SJSA1 (cell line): Measurements from ENCODE around the gene TNP2. TPM values are rescaled to one million over a fixed set of nuclear protein-coding genes. Genes with fewer than 3 reads are reported as not detected.
"Not testable (repeated sequence)": the region's sequence is repeated elsewhere in the genome, so short reads cannot be mapped to it uniquely, and the experiment has no call there.

Source experiments
- DNase-seq, 2 experiments: peaks; one replicate each; pipeline ENCODE4 v3.0.0-alpha.2; 2015 to 2020; ENCODE audit warnings: low spot score in 2 of 2, low read depth in 1 of 2
- H3K27ac ChIP-seq: fragments of 250-450 bp; sonication (Bioruptor Pico); 2 replicates; pipeline ENCODE4 v1.5.1; 2020; ENCODE audit warnings: mild to moderate bottlenecking, moderate library complexity
- H3K27me3 ChIP-seq: fragments of 250-450 bp; sonication (Bioruptor Pico); replicated peaks from 2 replicates; pipeline ENCODE4 v1.5.1; 2020; ENCODE audit warnings: mild to moderate bottlenecking, moderate library complexity
- H3K36me3 ChIP-seq: fragments of 250-450 bp; sonication (Bioruptor Pico); 2 replicates; pipeline ENCODE4 v1.5.1; 2020; ENCODE audit warnings: mild to moderate bottlenecking
- H3K4me1 ChIP-seq: fragments of 250-450 bp; sonication (Bioruptor Pico); replicated peaks from 2 replicates; pipeline ENCODE4 v1.6.1; 2021; ENCODE audit warnings: mild to moderate bottlenecking
- H3K4me3 ChIP-seq: fragments of 250-450 bp; sonication (Bioruptor Pico); 2 replicates; pipeline ENCODE4 v1.5.1; 2020; ENCODE audit warnings: mild to moderate bottlenecking
- H3K9me3 ChIP-seq: fragments of 250-450 bp; sonication (Bioruptor Pico); replicated peaks from 2 replicates; pipeline ENCODE4 v1.5.1; 2020; ENCODE audit warnings: mild to moderate bottlenecking
- total RNA-seq: library from RNA; depleted of rRNA; stranded (reverse); fragments of >200 nt; shearing (Covaris generic); gene quantifications from 2 replicates; pipeline ENCODE4 v1.2.3, GENCODE V29; 2014

Gene TNP2
- total RNA-seq, 1 experiment from 2014 or later = not detected

DNA sequence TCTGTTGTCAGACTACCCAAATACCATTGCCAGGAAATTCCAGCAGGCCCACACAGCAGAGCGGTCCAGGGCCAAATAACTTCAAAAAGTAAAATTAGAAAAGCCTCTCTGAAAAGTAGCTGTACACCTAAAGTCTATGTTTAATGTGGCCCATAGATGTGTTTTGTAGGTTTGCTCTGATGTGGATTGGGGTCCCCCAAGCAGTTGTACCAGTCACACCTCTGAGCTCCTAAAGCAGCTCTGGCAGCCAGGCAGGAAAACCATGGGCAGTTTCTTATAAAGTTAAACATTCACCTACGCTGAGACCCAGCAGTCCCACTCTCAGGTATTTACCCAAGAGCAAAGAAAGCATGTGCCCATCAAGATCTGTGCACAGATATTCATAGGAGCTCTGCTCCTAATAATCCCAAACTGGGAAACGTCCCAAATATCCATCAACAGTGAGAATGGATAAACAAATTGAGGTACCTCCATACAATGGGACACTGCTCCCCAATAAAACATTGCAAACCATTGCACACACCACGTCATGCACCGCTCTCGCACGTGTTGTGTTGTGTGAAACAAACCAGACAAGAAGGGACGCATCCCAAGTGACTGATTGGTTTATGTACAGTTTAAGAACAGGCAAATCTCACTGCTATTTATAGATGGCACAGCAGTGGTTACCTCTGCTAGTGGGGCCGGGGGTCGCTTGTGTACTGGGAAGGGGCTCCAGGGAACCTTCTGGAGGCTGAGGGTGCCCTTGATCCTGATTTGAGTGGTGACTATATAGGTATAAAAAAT lies 27.8 kb upstream of the TNP2 start:
- H3K4me1 ChIP-seq = peaks cover 23% of the 10 kb centered on the region
- no peaks in the 10 kb centered on the region for H3K9me3 ChIP-seq
- H3K27ac ChIP-seq = no peak overlapping the region
- H3K27me3 ChIP-seq = no peaks in the 10 kb centered on the region
- no peak overlapping the region for H3K4me3 ChIP-seq
- H3K36me3 ChIP-seq = no peaks in the 10 kb centered on the region
- no peak for DNase-seq

GRCh38 chr16:11296351-11296705 lies 27.2 kb upstream of the TNP2 start:
- Histone ChIP-seq H3K9me3 (no peaks in the 10 kb centered on the region), H3K27me3 (no peaks in the 10 kb centered on the region), H3K4me3 (no peak overlapping the region), H3K27ac (no peak overlapping the region), H3K36me3 (no peaks in the 10 kb centered on the region), H3K4me1 (peaks cover 19% of the 10 kb centered on the region)
- DNase-seq = no peak

DNA sequence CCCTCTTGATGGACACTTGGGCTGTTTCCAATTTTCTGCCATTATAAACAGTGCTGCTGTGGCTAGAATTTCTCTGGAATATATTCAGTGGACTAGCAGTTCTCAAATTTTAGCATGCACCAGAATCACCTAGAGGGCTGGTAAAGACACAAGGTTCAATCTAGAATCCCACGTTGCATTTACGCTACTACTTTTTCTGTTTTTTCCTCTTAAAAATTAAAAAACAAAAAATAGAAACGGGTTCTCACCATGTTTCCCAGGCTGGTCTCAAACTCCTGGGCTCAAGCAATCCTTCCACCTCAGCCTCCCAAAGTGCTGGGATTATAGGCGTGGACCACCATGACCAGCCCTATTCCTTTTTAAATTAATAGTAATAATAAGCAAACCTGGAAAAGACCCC lies 26.5 kb upstream of the TNP2 start:
- Histone ChIP-seq H3K27ac (no peak overlapping the region), H3K4me3 (no peak overlapping the region), H3K27me3 (no peaks in the 10 kb centered on the region), H3K4me1 (peaks cover 19% of the 10 kb centered on the region), H3K36me3 (no peaks in the 10 kb centered on the region), H3K9me3 (no peaks in the 10 kb centered on the region)
- DNase-seq = no peak

DNA sequence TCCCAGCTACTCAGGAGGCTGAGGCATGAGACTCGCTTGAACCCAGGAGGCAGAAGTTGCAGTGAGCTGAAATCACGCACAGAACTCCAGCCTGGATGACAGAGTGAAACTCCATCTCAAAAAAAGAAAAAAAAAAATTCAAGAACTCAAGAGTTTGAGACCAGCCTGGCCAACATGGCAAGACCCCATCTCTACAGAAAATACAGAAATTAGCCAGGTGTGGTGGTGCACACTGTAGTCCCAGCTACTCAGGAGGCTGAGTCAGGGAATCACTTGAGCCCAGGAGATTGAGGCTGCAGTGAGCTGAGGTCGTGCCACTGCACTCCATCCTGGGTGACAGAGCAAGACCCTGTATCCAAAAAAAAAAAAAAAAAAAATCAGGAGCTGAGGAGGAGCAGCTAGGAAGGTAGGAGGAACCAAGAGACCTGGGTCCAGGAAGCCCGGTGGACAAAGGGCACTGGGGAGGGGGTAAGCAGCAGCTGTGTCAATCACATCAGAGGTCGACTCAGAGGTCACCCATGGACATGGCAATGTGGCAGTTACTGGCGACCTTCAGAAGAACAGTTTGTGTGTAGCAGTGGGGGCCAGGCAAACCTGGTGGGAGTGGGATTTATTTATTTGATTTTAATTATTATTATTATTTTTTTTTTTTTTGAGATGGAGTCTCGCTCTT lies 23.1 kb upstream of the TNP2 start:
- H3K36me3 ChIP-seq = no peaks in the 10 kb centered on the region
- no peak overlapping the region for H3K4me3 ChIP-seq
- H3K27me3 ChIP-seq = no peaks in the 10 kb centered on the region
- no peak for DNase-seq
- no peak overlapping the region for H3K27ac ChIP-seq
- H3K9me3 ChIP-seq = no peaks in the 10 kb centered on the region
- H3K4me1 ChIP-seq = peaks cover 12% of the 10 kb centered on the region

DNA sequence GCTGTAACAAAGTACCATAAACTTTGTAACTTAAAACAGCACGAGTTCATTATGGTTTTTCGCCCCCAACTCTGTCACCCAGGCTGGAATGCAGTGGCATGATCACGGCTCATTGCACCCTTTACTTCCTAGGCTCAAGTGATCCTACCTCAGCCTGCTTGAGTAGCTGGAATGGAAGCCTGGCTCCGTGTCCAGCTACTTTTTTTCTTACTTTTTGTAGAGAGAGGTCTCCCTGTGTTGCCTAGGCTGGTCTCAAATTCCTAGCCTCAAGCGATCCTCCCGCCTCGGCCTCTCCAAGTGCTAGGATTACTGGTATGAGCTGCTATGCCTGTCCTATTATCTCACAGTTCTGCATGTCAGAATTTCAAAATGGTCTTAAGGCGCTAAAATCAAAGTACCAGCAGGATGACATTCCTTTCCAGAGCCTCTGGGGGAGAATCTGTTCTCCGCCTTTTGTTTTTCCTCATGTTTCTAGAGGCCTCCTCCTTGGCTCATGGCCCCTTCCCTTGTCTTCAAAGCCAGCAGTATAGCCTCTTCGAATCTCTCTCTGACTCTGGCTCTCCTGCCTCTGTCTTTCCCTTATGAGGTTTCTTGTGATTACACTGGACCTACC lies 22.1 kb upstream of the TNP2 start:
- DNase-seq = no peak
- no peaks in the 10 kb centered on the region for H3K9me3 ChIP-seq
- H3K27me3 ChIP-seq = no peaks in the 10 kb centered on the region
- peaks cover 2% of the 10 kb centered on the region; the same call in 1 of the 2 replicates for H3K4me1 ChIP-seq
- no peaks in the 10 kb centered on the region for H3K36me3 ChIP-seq
- no peak overlapping the region for H3K27ac ChIP-seq
- H3K4me3 ChIP-seq = no peak overlapping the region

DNA sequence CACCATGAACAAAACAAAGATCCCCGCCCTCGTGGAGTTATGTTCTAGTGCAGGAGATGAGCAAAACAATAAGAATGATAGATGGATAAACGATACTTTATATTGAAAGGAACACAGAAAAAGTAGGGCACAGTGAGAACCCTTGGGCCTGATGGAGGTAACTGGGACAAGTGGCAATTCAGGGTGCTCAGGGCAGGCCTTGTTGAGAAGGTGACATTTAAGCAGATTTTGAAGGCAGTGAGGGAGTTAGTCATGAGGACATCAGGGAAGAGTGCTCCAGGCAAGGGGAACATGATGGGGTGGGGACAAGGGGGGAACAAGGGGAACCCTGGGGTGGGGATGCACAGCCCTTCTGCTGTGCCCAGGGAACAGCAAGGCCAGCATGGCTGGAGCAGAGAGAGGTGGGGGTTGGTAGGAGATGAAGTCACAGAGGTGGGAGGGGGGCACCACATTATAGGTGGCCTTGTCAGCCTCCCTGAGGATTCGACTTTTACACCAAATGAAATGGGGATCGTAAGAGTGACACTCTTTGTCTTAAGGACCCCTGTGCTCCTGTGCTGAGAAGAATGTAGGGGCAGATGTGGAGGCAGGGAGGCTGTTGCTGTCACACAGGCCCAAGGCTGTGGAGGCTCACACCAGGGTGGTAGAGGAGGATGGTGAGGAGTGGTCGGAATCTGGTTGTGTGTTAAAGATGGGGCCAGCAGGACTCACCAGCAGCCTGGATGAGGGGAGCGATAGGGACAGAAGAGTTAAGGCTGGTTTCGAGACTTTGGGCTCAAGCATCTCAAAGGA lies 21.2 kb upstream of the TNP2 start:
- H3K27ac ChIP-seq = no peak overlapping the region
- H3K27me3 ChIP-seq = no peaks in the 10 kb centered on the region
- no peaks in the 10 kb centered on the region for H3K36me3 ChIP-seq
- DNase-seq = no peak
- H3K4me1 ChIP-seq = no peaks in the 10 kb centered on the region
- no peaks in the 10 kb centered on the region for H3K9me3 ChIP-seq
- H3K4me3 ChIP-seq = no peak overlapping the region

DNA sequence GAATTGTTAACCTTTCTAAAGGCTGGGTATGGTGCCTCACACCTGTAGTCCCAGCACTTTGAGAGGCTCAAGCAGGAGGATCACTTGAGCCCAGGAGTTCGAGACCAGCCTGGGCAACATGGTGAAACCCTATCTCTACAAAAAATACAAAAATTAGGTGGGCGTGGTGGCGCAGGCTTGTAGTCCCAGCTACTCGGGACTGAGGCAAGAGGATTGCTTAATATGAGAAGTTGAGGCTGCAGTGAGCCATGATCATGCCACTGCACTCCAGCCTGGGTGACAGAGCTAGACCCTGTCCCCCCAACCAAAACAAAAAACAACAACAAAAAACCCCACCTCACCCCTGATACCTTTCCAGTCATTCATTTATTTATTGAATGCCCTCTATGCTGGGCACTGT lies 20.6 kb upstream of the TNP2 start:
- not testable (repeated sequence) for H3K36me3 ChIP-seq, DNase-seq, H3K4me1 ChIP-seq, H3K9me3 ChIP-seq, H3K27me3 ChIP-seq, H3K27ac ChIP-seq, H3K4me3 ChIP-seq

- no peaks in the 10 kb centered on the region for H3K9me3 ChIP-seq
- no peak overlapping the region for H3K4me3 ChIP-seq
- DNase-seq = no peak
Measured at GRCh38 chr16:11289202-11289601, 20.1 kb upstream of the TNP2 start.

DNA sequence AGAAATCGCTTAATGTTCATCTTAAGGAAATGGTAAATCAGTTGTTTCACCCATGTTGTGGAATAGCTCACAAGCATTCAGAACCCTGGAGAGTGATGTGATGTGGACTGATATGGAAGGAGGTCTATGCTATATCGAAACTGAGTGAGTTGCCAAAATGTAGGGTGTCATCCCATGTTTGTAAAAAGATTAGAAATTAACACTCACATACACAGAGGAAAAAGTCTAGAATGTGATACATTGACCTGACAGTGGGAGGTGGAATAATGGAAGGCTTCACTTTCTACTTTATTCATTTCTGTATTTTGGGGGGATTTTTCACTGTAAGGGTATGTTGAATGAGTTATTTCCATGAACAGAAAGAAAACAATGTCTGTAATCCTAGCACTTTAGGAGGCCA lies 16.7 kb upstream of the TNP2 start:
- Histone ChIP-seq H3K9me3 (no peaks in the 10 kb centered on the region), H3K27ac (no peak overlapping the region), H3K27me3 (no peaks in the 10 kb centered on the region), H3K4me3 (no peak overlapping the region), H3K4me1 (no peaks in the 10 kb centered on the region), H3K36me3 (no peaks in the 10 kb centered on the region)
- no peak for DNase-seq

More at GRCh38 chr16:11289202-11289601, 20.1 kb upstream of the TNP2 start:
- no peaks in the 10 kb centered on the region for H3K36me3 ChIP-seq
- H3K27me3 ChIP-seq = no peaks in the 10 kb centered on the region
- no peak overlapping the region for H3K27ac ChIP-seq
- no peaks in the 10 kb centered on the region for H3K4me1 ChIP-seq

DNA sequence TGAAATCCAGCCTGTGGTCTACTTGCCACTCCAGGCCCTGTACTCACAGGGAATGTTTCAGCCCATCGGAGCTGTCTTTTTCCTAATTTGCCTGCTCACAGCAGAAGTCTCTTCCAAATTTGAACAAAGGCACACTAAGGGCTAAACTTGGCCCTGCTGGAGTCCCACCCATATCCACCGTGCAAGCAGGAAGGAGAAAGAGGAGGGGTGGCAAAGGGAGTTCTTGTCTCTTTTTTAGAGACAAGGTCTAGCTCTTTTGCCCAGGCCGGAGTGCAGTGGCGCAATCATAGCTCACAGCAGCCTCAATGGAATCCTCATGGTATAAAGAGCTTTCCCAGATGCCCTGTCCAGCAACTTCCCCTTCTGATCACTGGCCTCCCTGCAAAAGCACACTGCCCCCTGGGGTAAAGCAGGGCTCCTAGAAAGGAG lies 14.7 kb upstream of the TNP2 start:
- H3K4me3 ChIP-seq = no peak overlapping the region
- H3K27me3 ChIP-seq = no peaks in the 10 kb centered on the region
- no peaks in the 10 kb centered on the region for H3K36me3 ChIP-seq
- H3K27ac ChIP-seq = no peak overlapping the region
- no peaks in the 10 kb centered on the region for H3K9me3 ChIP-seq
- no peaks in the 10 kb centered on the region for H3K4me1 ChIP-seq
- DNase-seq = no peak

DNA sequence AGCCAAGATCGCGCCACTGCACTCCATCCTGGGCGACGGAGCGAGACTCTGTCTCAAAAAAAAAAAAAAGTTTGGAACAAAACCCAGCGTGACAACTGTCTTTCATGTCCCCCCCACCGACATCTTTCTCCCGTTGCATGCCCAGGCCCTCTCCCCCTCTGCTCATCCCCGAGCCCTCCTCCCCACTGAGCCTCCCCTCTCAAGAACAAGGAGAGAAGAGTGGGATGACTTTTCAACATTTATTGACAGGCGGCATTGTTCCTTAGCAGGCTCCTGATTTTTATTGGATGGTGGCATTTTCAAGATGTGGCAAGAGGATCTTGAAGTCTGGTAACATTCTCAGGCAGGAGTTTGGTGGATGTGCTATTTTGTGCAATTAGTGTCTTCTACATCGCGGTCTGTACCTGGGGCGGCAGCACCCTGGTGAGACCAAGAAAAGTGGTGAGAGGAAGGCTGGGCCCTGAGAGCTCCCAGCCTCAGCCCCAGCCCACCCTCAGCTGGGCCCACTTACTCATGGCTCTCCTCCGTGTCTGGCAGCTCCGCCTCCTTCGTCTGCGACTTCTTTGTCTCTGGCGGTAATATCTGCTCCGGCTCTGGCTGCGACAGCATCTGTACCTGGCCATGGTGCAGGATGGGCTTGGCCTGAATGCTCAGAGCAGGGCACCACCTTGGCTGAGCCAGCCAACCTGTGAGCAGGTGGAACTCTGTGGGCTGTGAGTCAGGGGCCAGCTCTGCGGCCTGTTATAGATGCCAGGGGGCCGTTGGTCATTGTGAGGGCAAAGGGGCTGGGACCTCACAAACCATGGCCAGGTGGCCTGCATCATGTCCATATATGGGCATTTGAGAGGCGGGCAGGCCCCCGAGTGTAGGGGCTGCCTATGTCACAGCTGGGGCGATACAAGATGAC lies 11.7 kb upstream of the TNP2 start, which contains the start of gene PRM1:
TSS of gene PRM1 (minus strand) at position 715 of the 907 bp plus-strand sequence. CDS start at position 623, 92 bp downstream.
- H3K27me3 ChIP-seq = no peaks in the 10 kb centered on the region
- DNase-seq = no peak
- H3K36me3 ChIP-seq = no peaks in the 10 kb centered on the region
- H3K4me3 ChIP-seq = no peak within 1 kb of the TSS
- no peaks in the 10 kb centered on the region for H3K4me1 ChIP-seq
- H3K27ac ChIP-seq = no peak within 1 kb of the TSS
- H3K9me3 ChIP-seq = no peaks in the 10 kb centered on the region

DNA sequence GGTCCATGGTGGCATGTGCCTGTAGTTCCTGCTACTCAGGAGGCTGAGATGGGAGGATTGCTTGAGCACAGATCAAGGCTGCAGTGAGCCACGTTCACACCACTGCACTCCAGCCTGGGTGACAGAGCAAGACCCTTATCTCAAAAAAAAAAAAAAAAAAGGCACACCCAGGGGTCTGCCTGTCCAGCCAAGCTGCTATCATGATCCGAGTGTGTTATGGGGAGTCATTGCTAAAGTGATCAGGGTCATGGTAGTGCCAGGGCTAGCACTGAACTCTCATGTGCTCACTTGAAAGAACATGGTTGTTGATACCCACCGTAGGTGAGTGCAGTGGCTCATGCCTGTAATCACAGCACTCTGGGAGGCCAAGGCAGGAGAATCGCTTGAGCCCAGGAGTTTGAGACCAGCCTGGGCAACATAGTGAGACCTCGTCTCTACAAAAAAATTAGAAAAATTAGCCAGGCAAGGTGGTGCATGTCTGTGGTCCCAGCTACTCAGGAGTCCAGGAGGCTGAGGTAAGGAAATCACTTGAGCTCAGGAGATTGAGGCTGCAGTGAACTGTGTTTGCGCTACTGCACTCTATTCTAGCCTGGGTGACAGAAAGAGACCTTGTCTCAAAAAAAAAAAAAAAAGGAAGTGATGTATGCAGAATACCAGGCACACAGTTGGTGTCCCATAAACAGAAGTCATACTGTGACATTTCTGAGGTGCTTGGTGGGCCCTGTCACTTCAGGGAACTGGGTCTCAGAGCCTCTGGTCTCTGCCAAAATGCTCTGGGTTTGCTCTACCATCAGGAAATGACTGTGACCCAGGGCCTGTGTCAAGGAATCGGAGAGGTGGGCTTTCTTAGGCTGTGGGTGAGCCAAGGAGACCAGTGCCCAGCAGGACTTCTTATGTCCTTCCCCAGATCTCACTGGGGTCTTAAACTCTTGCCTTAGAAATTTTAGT lies 9.8 kb upstream of the TNP2 start:
- no peak overlapping the region for H3K4me3 ChIP-seq
- H3K27me3 ChIP-seq = no peaks in the 10 kb centered on the region
- H3K4me1 ChIP-seq = peaks cover 2% of the 10 kb centered on the region
- DNase-seq = no peak
- H3K36me3 ChIP-seq = no peaks in the 10 kb centered on the region
- H3K9me3 ChIP-seq = no peaks in the 10 kb centered on the region
- no peak overlapping the region for H3K27ac ChIP-seq
